HCT116 (cell line): ENCODE measurements around the gene PPP6C. TPM values are rescaled to one million over a fixed set of nuclear protein-coding genes. Genes with fewer than 3 reads are reported as not detected.

ENCODE experiments used
- ATAC-seq: fragments of 200-7000 bp; cut with Tn5 transposase; 2 replicates; pipeline ENCODE4 v1.9.1; 2020; ENCODE audit warnings: mild to moderate bottlenecking, moderate library complexity
- BruUV-seq: library from RNA; stranded (reverse); fragments of 400-500 nt; replicated peaks from 2 replicates; lab custom pipeline; 2021; lab: Mats Ljungman, UMichigan
- CTCF ChIA-PET: fragments of 300-600 bp; sonication (Branson Sonifier 250); formaldehyde crosslinking; loops from one replicate; lab custom pipeline; 2021; ENCODE audit warnings: antibody characterized with exemption; lab: Charles Lee
- POLR2A ChIA-PET: fragments of 300-600, 350-600 bp; sonication (Branson Sonifier 250); formaldehyde crosslinking; loops from one replicate; lab custom pipeline; 2021; ENCODE audit warnings: antibody characterized with exemption; lab: Charles Lee
- RAD21 ChIA-PET, 2 experiments: fragments of 300-600 bp; sonication (Branson Sonifier 250); formaldehyde crosslinking; loops; one replicate each; lab custom pipeline; 2023; ENCODE audit warnings: low total read pairs in 2 of 2; ENCODE audit not compliant: uncharacterized antibody in 2 of 2, unreplicated experiment in 2 of 2, low non-redundant PET in 1 of 2; lab: Charles Lee
- DNase-seq: peaks from one replicate; pipeline ENCODE4 v3.0.0-alpha.2; 2010; ENCODE audit warnings: low read depth, low spot score
- H2AFZ ChIP-seq: fragments of 200-600 bp; shearing (Covaris generic), sonication (generic); 2 replicates; pipeline ENCODE4 v1.6.1; 2017; ENCODE audit warnings: low read depth, mixed run types, mixed read lengths, antibody characterized with exemption, low read length; ENCODE audit not compliant: poor library complexity, severe bottlenecking
- H3K27ac ChIP-seq: 2 replicates; pipeline ENCODE4 v1.5.1; 2012; ENCODE audit warnings: low read depth, low read length
- H3K27me3 ChIP-seq: fragments of 200-600 bp; sonication (generic); 2 replicates; pipeline ENCODE4 v1.6.1; 2016; ENCODE audit warnings: mixed run types, low read length, mixed read lengths; ENCODE audit not compliant: insufficient read depth
- H3K36me3 ChIP-seq, 2 experiments: fragments of 200-500 bp in 1 of 2; fragments of 200-600 bp in 1 of 2; sonication (Bioruptor generic) in 1 of 2; sonication (generic) in 1 of 2; 2 replicates each; pipeline versions ENCODE4 v1.5.1 to v1.6.1; 2014 to 2016; ENCODE audit warnings: low read length in 2 of 2, inconsistent platforms in 1 of 2, mixed read lengths in 1 of 2, mixed run types in 1 of 2; ENCODE audit not compliant: insufficient read depth in 2 of 2, control insufficient read depth in 1 of 2
- H3K4me1 ChIP-seq, 2 experiments: fragments of 200-600 bp in 1 of 2; sonication (generic) in 1 of 2; 2 replicates each; pipeline versions ENCODE4 v1.5.1 to v1.6.1; 2012 to 2017; ENCODE audit warnings: low read length in 2 of 2, inconsistent platforms in 1 of 2, mild to moderate bottlenecking in 1 of 2, mixed read lengths in 1 of 2, mixed run types in 1 of 2, moderate library complexity in 1 of 2; ENCODE audit not compliant: insufficient read depth in 2 of 2, control insufficient read depth in 1 of 2
- H3K4me2 ChIP-seq: fragments of 200-600 bp; sonication (generic); 2 replicates; pipeline ENCODE4 v1.6.1; 2017; ENCODE audit warnings: mixed run types, low read length, mixed read lengths
- H3K4me3 ChIP-seq, 2 experiments: fragments of 200-600 bp in 1 of 2; sonication (generic) in 1 of 2; replicated peaks in 1 of 2; 2 replicates each; pipeline ENCODE4 v1.5.1; 2011 to 2016; ENCODE audit warnings: low read length in 2 of 2, control low read depth in 1 of 2, low read depth in 1 of 2, mild to moderate bottlenecking in 1 of 2, mixed read lengths in 1 of 2, mixed run types in 1 of 2
- H3K79me2 ChIP-seq: fragments of 200-600 bp; sonication (generic); 2 replicates; pipeline ENCODE4 v1.6.1; 2017; ENCODE audit warnings: mild to moderate bottlenecking, mixed run types, low read length, moderate library complexity, mixed read lengths; ENCODE audit not compliant: insufficient read depth
- H3K9ac ChIP-seq: fragments of 200-600 bp; sonication (generic); 2 replicates; pipeline ENCODE4 v1.6.1; 2016; ENCODE audit warnings: low read length, mixed read lengths
- H3K9me2 ChIP-seq: fragments of 200-600 bp; sonication (generic), shearing (Covaris generic); 2 replicates; pipeline ENCODE4 v1.6.1; 2017; ENCODE audit warnings: mixed run types, mild to moderate bottlenecking, moderate library complexity; ENCODE audit not compliant: insufficient read depth
- H3K9me3 ChIP-seq, 2 experiments: fragments of 200-500 bp in 1 of 2; fragments of 200-600 bp in 1 of 2; sonication (Bioruptor generic) in 1 of 2; sonication (generic) in 1 of 2; 2 replicates each; pipeline ENCODE4 v1.6.1; 2014 to 2017; ENCODE audit warnings: low read length in 2 of 2, mixed read lengths in 2 of 2, inconsistent platforms in 1 of 2, low read depth in 1 of 2, mild to moderate bottlenecking in 1 of 2, mixed run types in 1 of 2, moderate library complexity in 1 of 2; ENCODE audit not compliant: control insufficient read depth in 1 of 2, insufficient read depth in 1 of 2
- H4K20me1 ChIP-seq: fragments of 200-600 bp; sonication (generic), shearing (Covaris generic); 2 replicates; pipeline ENCODE4 v1.6.1; 2017; ENCODE audit warnings: mixed run types, mild to moderate bottlenecking, moderate library complexity; ENCODE audit not compliant: insufficient read depth
- EZH2phosphoT487 ChIP-seq: fragments of 200-600 bp; IDR thresholded peaks from 2 replicates; pipeline ENCODE4 v1.6.1; 2018; ENCODE audit warnings: antibody characterized with exemption, borderline replicate concordance
- JUND ChIP-seq: IDR thresholded peaks from 2 replicates; pipeline ENCODE4 v1.6.1; 2012
- SP1 ChIP-seq: IDR thresholded peaks from 2 replicates; pipeline ENCODE4 v1.6.1; 2012; ENCODE audit warnings: low read depth
- YY1 ChIP-seq: IDR thresholded peaks from 2 replicates; pipeline ENCODE4 v1.6.1; 2011; ENCODE audit warnings: low read length, low read depth, moderate library complexity, mild to moderate bottlenecking; ENCODE audit not compliant: insufficient replicate concordance; ENCODE audit errors: extremely low read depth
- intact Hi-C: fragments of 100-400 bp; cut with micrococcal nuclease; formaldehyde crosslinking; loops from 2 replicates; pipeline ENCODE4 v1.10.0; 2022
- total RNA-seq: library from RNA; stranded (reverse); gene quantifications from one replicate; pipeline ENCODE4 v1.2.1, GENCODE V29; 2021; ENCODE audit not compliant: unreplicated experiment
- TF ChIP-seq, protein P1 (sequence below): IDR thresholded peaks from 2 replicates; pipeline ENCODE4 v1.6.1; 2012
- TF ChIP-seq, protein P2 (sequence below): IDR thresholded peaks from 2 replicates; pipeline ENCODE4 v1.6.1; 2011; ENCODE audit warnings: mild to moderate bottlenecking, low read length, moderate library complexity; ENCODE audit not compliant: insufficient replicate concordance; ENCODE audit errors: extremely low read depth
- TF ChIP-seq, protein P3 (sequence below), 3 experiments: fragments of 200-600 bp in 1 of 3; sonication (generic) in 1 of 3; IDR thresholded peaks in 2 of 3; conservative IDR thresholded peaks in 1 of 3; 2 replicates each; pipeline ENCODE4 v1.5.1; 2012 to 2017; ENCODE audit warnings: low read depth in 2 of 3, low read length in 2 of 3, antibody characterized with exemption in 1 of 3, borderline replicate concordance in 1 of 3, control low read depth in 1 of 3, mild to moderate bottlenecking in 1 of 3, mixed read lengths in 1 of 3, mixed run types in 1 of 3, moderate library complexity in 1 of 3; ENCODE audit not compliant: insufficient read depth in 1 of 3
- TF ChIP-seq, protein P4 (sequence below): IDR thresholded peaks from 2 replicates; pipeline ENCODE4 v1.6.1; 2012

Gene PPP6C
- total RNA-seq, 1 experiment from 2014 or later, result 35.4 TPM

DNA sequence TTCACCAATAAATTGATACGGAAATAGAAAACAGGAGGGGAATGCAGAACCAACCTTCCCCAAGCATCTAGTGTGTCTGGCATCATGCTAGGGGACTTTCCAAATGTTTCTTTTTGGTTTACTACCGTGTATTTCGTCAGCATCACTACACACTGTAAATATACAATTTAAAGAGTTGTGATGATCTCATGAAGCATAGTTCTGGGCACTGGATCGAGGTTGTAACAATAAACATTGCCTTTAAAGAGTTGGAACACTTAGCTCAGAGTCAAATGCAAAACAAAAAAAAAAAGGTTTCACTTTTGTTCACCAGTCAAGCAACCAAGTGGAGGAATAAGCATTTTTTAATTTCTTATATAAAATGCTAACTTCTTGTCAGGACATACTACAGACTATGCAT is 43.4 kb downstream of the PPP6C start:
- Histone ChIP-seq H3K9me2 (no peaks in the 10 kb centered on the region), H3K27me3 (no peaks in the 10 kb centered on the region), H2AFZ (no peak overlapping the region), H3K4me2 (no peak overlapping the region), H3K9me3 (no peaks in the 10 kb centered on the region), H3K9ac (no peak overlapping the region), H4K20me1 (no peaks in the 10 kb centered on the region; the same call in 1 of the 2 replicates), H3K4me3 (no peak overlapping the region), H3K79me2 (0 out of 2 replicates have a peak, but pooled peaks cover 6% of the 10 kb centered on the region), H3K4me1 (peaks cover 7 to 12% of the 10 kb centered on the region in 2 experiments; a peak in 3 of 4 replicates), H3K36me3 (peaks cover 8 to 14% of the 10 kb centered on the region in 2 experiments; a peak in 2 of 4 replicates), H3K27ac (no peak overlapping the region)
- intact Hi-C loops, result no loop called here
- ChIA-PET CTCF (no interaction called here), RAD21 (no interaction called here), POLR2A (no interaction called here)
- DNase-seq (no peak), ATAC-seq (no peak)
- BruUV-seq, result no TSS peak
- TF ChIP-seq SP1 (no peak), JUND (no peak)
- TF ChIP-seq, protein P1, sequence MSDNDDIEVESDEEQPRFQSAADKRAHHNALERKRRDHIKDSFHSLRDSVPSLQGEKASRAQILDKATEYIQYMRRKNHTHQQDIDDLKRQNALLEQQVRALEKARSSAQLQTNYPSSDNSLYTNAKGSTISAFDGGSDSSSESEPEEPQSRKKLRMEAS, result no peak
- TF ChIP-seq, protein P2, sequence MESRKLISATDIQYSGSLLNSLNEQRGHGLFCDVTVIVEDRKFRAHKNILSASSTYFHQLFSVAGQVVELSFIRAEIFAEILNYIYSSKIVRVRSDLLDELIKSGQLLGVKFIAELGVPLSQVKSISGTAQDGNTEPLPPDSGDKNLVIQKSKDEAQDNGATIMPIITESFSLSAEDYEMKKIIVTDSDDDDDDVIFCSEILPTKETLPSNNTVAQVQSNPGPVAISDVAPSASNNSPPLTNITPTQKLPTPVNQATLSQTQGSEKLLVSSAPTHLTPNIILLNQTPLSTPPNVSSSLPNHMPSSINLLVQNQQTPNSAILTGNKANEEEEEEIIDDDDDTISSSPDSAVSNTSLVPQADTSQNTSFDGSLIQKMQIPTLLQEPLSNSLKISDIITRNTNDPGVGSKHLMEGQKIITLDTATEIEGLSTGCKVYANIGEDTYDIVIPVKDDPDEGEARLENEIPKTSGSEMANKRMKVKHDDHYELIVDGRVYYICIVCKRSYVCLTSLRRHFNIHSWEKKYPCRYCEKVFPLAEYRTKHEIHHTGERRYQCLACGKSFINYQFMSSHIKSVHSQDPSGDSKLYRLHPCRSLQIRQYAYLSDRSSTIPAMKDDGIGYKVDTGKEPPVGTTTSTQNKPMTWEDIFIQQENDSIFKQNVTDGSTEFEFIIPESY, result no peak

DNA sequence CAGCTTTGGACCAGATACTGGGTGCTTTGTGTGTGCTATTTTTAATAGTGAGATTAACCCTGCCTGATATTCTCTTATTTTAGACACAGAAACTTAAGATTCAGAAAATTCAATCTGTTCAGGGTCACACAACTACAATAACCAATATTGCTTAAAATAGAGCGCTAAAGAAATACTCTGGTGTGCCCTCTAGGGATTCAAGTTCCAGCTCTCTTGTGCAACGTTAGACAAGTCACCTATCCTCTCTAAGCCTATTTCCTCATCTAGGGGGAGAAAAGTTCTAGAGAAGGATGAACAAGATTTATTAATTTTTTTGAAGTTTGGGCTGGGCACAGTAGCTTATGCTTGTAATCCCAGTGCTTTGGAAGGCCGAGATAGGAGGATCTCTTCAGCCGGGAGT is 44.2 kb downstream of the PPP6C start:
- Histone ChIP-seq H3K4me1 (peaks cover 7 to 12% of the 10 kb centered on the region in 2 experiments; a peak in 3 of 4 replicates), H3K36me3 (peaks cover 3 to 8% of the 10 kb centered on the region in 2 experiments; a peak in 2 of 4 replicates), H3K9me2 (no peaks in the 10 kb centered on the region), H4K20me1 (no peaks in the 10 kb centered on the region; the same call in 1 of the 2 replicates), H3K9ac (no peak overlapping the region), H3K27me3 (no peaks in the 10 kb centered on the region), H3K4me3 (no peak overlapping the region), H3K27ac (no peak overlapping the region), H3K9me3 (no peaks in the 10 kb centered on the region), H2AFZ (no peak overlapping the region), H3K4me2 (no peak overlapping the region), H3K79me2 (0 out of 2 replicates have a peak, but pooled peaks cover 6% of the 10 kb centered on the region)
- intact Hi-C loops, result no loop called here
- no TSS peak for BruUV-seq
- no peak for DNase-seq
- ChIA-PET RAD21 (no interaction called here), POLR2A (no interaction called here), CTCF (no interaction called here)
- ATAC-seq, result no peak
- no peak for TF ChIP-seq EZH2phosphoT487
- TF ChIP-seq, protein P3, sequence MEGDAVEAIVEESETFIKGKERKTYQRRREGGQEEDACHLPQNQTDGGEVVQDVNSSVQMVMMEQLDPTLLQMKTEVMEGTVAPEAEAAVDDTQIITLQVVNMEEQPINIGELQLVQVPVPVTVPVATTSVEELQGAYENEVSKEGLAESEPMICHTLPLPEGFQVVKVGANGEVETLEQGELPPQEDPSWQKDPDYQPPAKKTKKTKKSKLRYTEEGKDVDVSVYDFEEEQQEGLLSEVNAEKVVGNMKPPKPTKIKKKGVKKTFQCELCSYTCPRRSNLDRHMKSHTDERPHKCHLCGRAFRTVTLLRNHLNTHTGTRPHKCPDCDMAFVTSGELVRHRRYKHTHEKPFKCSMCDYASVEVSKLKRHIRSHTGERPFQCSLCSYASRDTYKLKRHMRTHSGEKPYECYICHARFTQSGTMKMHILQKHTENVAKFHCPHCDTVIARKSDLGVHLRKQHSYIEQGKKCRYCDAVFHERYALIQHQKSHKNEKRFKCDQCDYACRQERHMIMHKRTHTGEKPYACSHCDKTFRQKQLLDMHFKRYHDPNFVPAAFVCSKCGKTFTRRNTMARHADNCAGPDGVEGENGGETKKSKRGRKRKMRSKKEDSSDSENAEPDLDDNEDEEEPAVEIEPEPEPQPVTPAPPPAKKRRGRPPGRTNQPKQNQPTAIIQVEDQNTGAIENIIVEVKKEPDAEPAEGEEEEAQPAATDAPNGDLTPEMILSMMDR (IDR thresholded peaks at IDR 0.05 in 2 of 3, conservative IDR thresholded peaks at IDR 0.05 in 1 of 3; ENCODE audit: borderline replicate concordance in 1 of 3, insufficient read depth in 1 of 3, low read depth in 2 of 3, low read length in 2 of 3), result no peak
- no peak for TF ChIP-seq SP1
- TF ChIP-seq, protein P4, sequence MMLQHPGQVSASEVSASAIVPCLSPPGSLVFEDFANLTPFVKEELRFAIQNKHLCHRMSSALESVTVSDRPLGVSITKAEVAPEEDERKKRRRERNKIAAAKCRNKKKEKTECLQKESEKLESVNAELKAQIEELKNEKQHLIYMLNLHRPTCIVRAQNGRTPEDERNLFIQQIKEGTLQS, result no peak
- TF ChIP-seq YY1, result no peak
